ENCODE measurements around the gene PRIMPOL. TPM values are rescaled to one million over a fixed set of nuclear protein-coding genes. Genes with fewer than 3 reads are reported as not detected.

The PRIMPOL gene
- total RNA-seq, 4 donors from 2014 or later: 13.3 to 33.0 (median 25.0) TPM

GRCh38 chr4:184668096-184668495 is 18.6 kb downstream of the PRIMPOL start:
- peaks cover 0 to 22% (median 0%) of the 10 kb centered on the region in 3 donors for H3K36me3 ChIP-seq
- H3K4me1 ChIP-seq: peaks cover 0 to 6% (median 2%) of the 10 kb centered on the region in 4 donors
- no peak for DNase-seq
- no peaks in the 10 kb centered on the region for H3K27me3 ChIP-seq
- no peak overlapping the region for H3K4me3 ChIP-seq
- peak overlapping the region; percentile 50 to 87 (median 51) for H3K27ac ChIP-seq
- no peaks in the 10 kb centered on the region for H3K9me3 ChIP-seq
- TF ChIP-seq POLR2A (IDR thresholded peaks at IDR 0.05) (no peak), CTCF (IDR thresholded peaks at IDR 0.05) (no peak)

GRCh38 chr4:184668511-184669114 is 19.1 kb downstream of the PRIMPOL start:
- DNase-seq: no peak

GRCh38 chr4:184669251-184669650 is 19.7 kb downstream of the PRIMPOL start:
- H3K27ac ChIP-seq: peak overlapping the region in 2 of 4 donors; percentile 8 to 33
- DNase-seq: no peak

More at GRCh38 chr4:184668511-184669114, 19.1 kb downstream of the PRIMPOL start:
- H3K4me1 ChIP-seq: peaks cover 0 to 6% (median 2%) of the 10 kb centered on the region in 4 donors
- peak overlapping the region; percentile 50 to 87 (median 51) for H3K27ac ChIP-seq
- no peaks in the 10 kb centered on the region for H3K27me3 ChIP-seq
- peaks cover 0 to 24% (median 0%) of the 10 kb centered on the region in 3 donors for H3K36me3 ChIP-seq
- H3K4me3 ChIP-seq: no peak overlapping the region
- TF ChIP-seq CTCF (IDR thresholded peaks at IDR 0.05): no peak
- TF ChIP-seq POLR2A (IDR thresholded peaks at IDR 0.05): no peak
- H3K9me3 ChIP-seq: no peaks in the 10 kb centered on the region

GRCh38 chr4:184671101-184671500 is 21.6 kb downstream of the PRIMPOL start:
- no peak for DNase-seq
- TF ChIP-seq POLR2A (IDR thresholded peaks at IDR 0.05) (no peak), CTCF (IDR thresholded peaks at IDR 0.05) (no peak)
- Histone ChIP-seq H3K27ac (no peak overlapping the region), H3K9me3 (no peaks in the 10 kb centered on the region), H3K36me3 (peaks cover 0 to 32% (median 0%) of the 10 kb centered on the region in 3 donors), H3K27me3 (no peaks in the 10 kb centered on the region), H3K4me1 (peaks cover 0 to 6% (median 2%) of the 10 kb centered on the region in 4 donors), H3K4me3 (no peak overlapping the region)

More at GRCh38 chr4:184669251-184669650, 19.7 kb downstream of the PRIMPOL start:
- Histone ChIP-seq H3K9me3 (no peaks in the 10 kb centered on the region), H3K4me3 (no peak overlapping the region), H3K27me3 (no peaks in the 10 kb centered on the region), H3K4me1 (peaks cover 0 to 6% (median 2%) of the 10 kb centered on the region in 4 donors), H3K36me3 (peaks cover 0 to 30% (median 0%) of the 10 kb centered on the region in 3 donors)
- TF ChIP-seq POLR2A (IDR thresholded peaks at IDR 0.05): no peak
- TF ChIP-seq CTCF (IDR thresholded peaks at IDR 0.05): no peak

- TF ChIP-seq POLR2A (IDR thresholded peaks at IDR 0.05): no peak
- no peak for TF ChIP-seq CTCF (IDR thresholded peaks at IDR 0.05)
- no peaks in the 10 kb centered on the region for H3K9me3 ChIP-seq
- no peak overlapping the region for H3K27ac ChIP-seq
- H3K36me3 ChIP-seq: peaks cover 0 to 32% (median 0%) of the 10 kb centered on the region in 3 donors
- DNase-seq: no peak
- H3K4me3 ChIP-seq: no peak overlapping the region
- no peaks in the 10 kb centered on the region for H3K27me3 ChIP-seq
- peaks cover 0 to 6% (median 2%) of the 10 kb centered on the region in 4 donors for H3K4me1 ChIP-seq
These were observed 23.2 kb downstream of the PRIMPOL start for GRCh38 chr4:184672741-184673140.

Measured in Peyer's patch (tissue), 4 donors.